IMR-90 (cell line): ENCODE results near the gene KRT77. TPM values are rescaled to one million over a fixed set of nuclear protein-coding genes. Genes with fewer than 3 reads are reported as not detected.

Experiments
- ATAC-seq: fragments of 200-7000 bp; cut with Tn5 transposase; 2 replicates; pipeline ENCODE4 v1.9.1; 2020; ENCODE audit warnings: low read depth, mild to moderate bottlenecking, moderate library complexity
- BruUV-seq: library from RNA; stranded (reverse); fragments of 400-500 nt; replicated peaks from 2 replicates; lab custom pipeline; 2021; lab: Mats Ljungman, UMichigan
- CTCF ChIA-PET: fragments of 300-600 bp; formaldehyde crosslinking; extraction: SDS; loops from one replicate; lab custom pipeline; 2021; ENCODE audit warnings: antibody characterized with exemption; lab: Yijun Ruan, JAX
- POLR2A ChIA-PET: fragments of 300-600 bp; sonication (Branson Sonifier 250); formaldehyde crosslinking; loops from one replicate; lab custom pipeline; 2022; ENCODE audit warnings: antibody characterized with exemption; ENCODE audit not compliant: unreplicated experiment; lab: Charles Lee
- DNase-seq: peaks from one replicate; pipeline ENCODE4 v3.0.0; 2013
- H2AFZ ChIP-seq: replicated peaks from 2 replicates; pipeline ENCODE3; 2013; ENCODE audit warnings: low read length, mild to moderate bottlenecking; ENCODE audit not compliant: poor library complexity
- H2AK5ac ChIP-seq: 2 replicates; pipeline ENCODE4 v1.6.1; 2013; ENCODE audit warnings: low read depth, low read length, inconsistent platforms
- H2AK9ac ChIP-seq: replicated peaks from 2 replicates; pipeline ENCODE3; 2013; ENCODE audit warnings: mild to moderate bottlenecking, low read depth, low read length, moderate library complexity; ENCODE audit not compliant: poor library complexity
- H2BK120ac ChIP-seq: 2 replicates; pipeline ENCODE4 v1.6.1; 2013; ENCODE audit warnings: low read depth, low read length, inconsistent platforms
- H2BK15ac ChIP-seq: 3 replicates; pipeline ENCODE4 v1.6.1; 2013; ENCODE audit warnings: low read depth, low read length, inconsistent platforms
- H2BK20ac ChIP-seq: 2 replicates; pipeline ENCODE4 v1.6.1; 2013; ENCODE audit warnings: low read depth, mild to moderate bottlenecking, inconsistent platforms, low read length, moderate library complexity
- H2BK5ac ChIP-seq: 2 replicates; pipeline ENCODE4 v1.6.1; 2013; ENCODE audit warnings: mild to moderate bottlenecking, low read depth, low read length, inconsistent platforms; ENCODE audit not compliant: poor library complexity, severe bottlenecking
- H3K14ac ChIP-seq: replicated peaks from 2 replicates; pipeline ENCODE4 v1.6.1; 2013; ENCODE audit warnings: low read depth, low read length, inconsistent platforms
- H3K18ac ChIP-seq: 2 replicates; pipeline ENCODE4 v1.6.1; 2013; ENCODE audit warnings: low read depth, low read length, control low read depth
- H3K23ac ChIP-seq: 2 replicates; pipeline ENCODE4 v1.6.1; 2013; ENCODE audit warnings: low read depth, low read length, inconsistent platforms
- H3K27ac ChIP-seq: 2 replicates; pipeline ENCODE4 v1.5.1; 2013; ENCODE audit warnings: mild to moderate bottlenecking, control low read depth, low read length; ENCODE audit not compliant: insufficient read depth
- H3K27me3 ChIP-seq: 2 replicates; pipeline ENCODE4 v1.6.1; 2013; ENCODE audit warnings: low read length; ENCODE audit not compliant: control insufficient read depth, insufficient read depth
- H3K36me3 ChIP-seq: 2 replicates; pipeline ENCODE4 v1.6.1; 2013; ENCODE audit warnings: low read length, mixed read lengths; ENCODE audit not compliant: control insufficient read depth, insufficient read depth
- H3K4ac ChIP-seq: 2 replicates; pipeline ENCODE4 v1.6.1; 2013; ENCODE audit warnings: low read depth, low read length, inconsistent platforms
- H3K4me1 ChIP-seq: 2 replicates; pipeline ENCODE4 v1.6.1; 2013; ENCODE audit warnings: low read length, mixed read lengths; ENCODE audit not compliant: control insufficient read depth, insufficient read depth
- H3K4me2 ChIP-seq: 2 replicates; pipeline ENCODE4 v1.6.1; 2013; ENCODE audit warnings: low read depth, mild to moderate bottlenecking, control low read depth, low read length, moderate library complexity
- H3K4me3 ChIP-seq: 2 replicates; pipeline ENCODE4 v1.5.1; 2013; ENCODE audit warnings: low read depth, mild to moderate bottlenecking, control low read depth, low read length, moderate library complexity; ENCODE audit not compliant: insufficient read depth
- H3K56ac ChIP-seq: 2 replicates; pipeline ENCODE4 v1.6.1; 2013; ENCODE audit warnings: low read length, inconsistent platforms; ENCODE audit not compliant: insufficient read depth; ENCODE audit errors: extremely low read depth
- H3K79me1 ChIP-seq, 2 experiments: 2 replicates each; pipeline ENCODE4 v1.6.1; 2013; ENCODE audit warnings: low read length in 2 of 2, inconsistent platforms in 1 of 2, low read depth in 1 of 2
- H3K9ac ChIP-seq: 2 replicates; pipeline ENCODE4 v1.6.1; 2013; ENCODE audit warnings: low read depth, low read length, control low read depth
- H3K9me1 ChIP-seq: 2 replicates; pipeline ENCODE4 v1.6.1; 2013; ENCODE audit warnings: low read length, inconsistent platforms; ENCODE audit not compliant: insufficient read depth
- H3K9me3 ChIP-seq: 2 replicates; pipeline ENCODE4 v1.6.1; 2013; ENCODE audit warnings: low read length; ENCODE audit not compliant: control insufficient read depth, insufficient read depth
- H4K20me1 ChIP-seq: 2 replicates; pipeline ENCODE4 v1.6.1; 2013; ENCODE audit warnings: low read length, inconsistent platforms; ENCODE audit not compliant: insufficient read depth
- H4K5ac ChIP-seq: 2 replicates; pipeline ENCODE4 v1.6.1; 2013; ENCODE audit warnings: mild to moderate bottlenecking, low read depth, low read length, control low read depth
- H4K8ac ChIP-seq, 2 experiments: 2 replicates each; pipeline ENCODE4 v1.6.1; 2013; ENCODE audit warnings: low read depth in 2 of 2, low read length in 2 of 2, control low read depth in 1 of 2, inconsistent platforms in 1 of 2
- H4K91ac ChIP-seq: 2 replicates; pipeline ENCODE4 v1.6.1; 2013; ENCODE audit warnings: low read depth, low read length, inconsistent platforms; ENCODE audit not compliant: insufficient read depth
- CEBPB ChIP-seq: IDR thresholded peaks from 2 replicates; pipeline ENCODE4 v1.6.1; 2012; ENCODE audit warnings: low read depth, low read length, improper control_type of control experiment
- CHD1 ChIP-seq: IDR thresholded peaks from 2 replicates; pipeline ENCODE4 v1.6.1; 2012; ENCODE audit warnings: low read depth, low read length, improper control_type of control experiment
- CTCF ChIP-seq: conservative IDR thresholded peaks from 2 replicates; pipeline ENCODE4 v1.5.1; 2012; ENCODE audit warnings: mild to moderate bottlenecking, low read depth, low read length, improper control_type of control experiment
- ELK1 ChIP-seq: fragments of 150-350 bp; IDR thresholded peaks from 2 replicates; pipeline ENCODE4 v1.6.1; 2016; ENCODE audit warnings: low read depth, mild to moderate bottlenecking, low read length, moderate library complexity, borderline replicate concordance
- MAFK ChIP-seq: IDR thresholded peaks from 2 replicates; pipeline ENCODE4 v1.6.1; 2012; ENCODE audit warnings: low read depth, low read length, improper control_type of control experiment
- MXI1 ChIP-seq: IDR thresholded peaks from 2 replicates; pipeline ENCODE4 v1.6.1; 2012; ENCODE audit warnings: low read depth, mild to moderate bottlenecking, low read length, moderate library complexity, borderline replicate concordance
- POLR2A ChIP-seq: IDR thresholded peaks from 2 replicates; pipeline ENCODE4 v1.6.1; 2012; ENCODE audit warnings: mild to moderate bottlenecking, low read depth, low read length
- RAD21 ChIP-seq: IDR thresholded peaks from 2 replicates; pipeline ENCODE4 v1.6.1; 2012; ENCODE audit warnings: low read length, improper control_type of control experiment
- RCOR1 ChIP-seq: IDR thresholded peaks from 2 replicates; pipeline ENCODE4 v1.6.1; 2012; ENCODE audit warnings: mild to moderate bottlenecking, low read length, improper control_type of control experiment; ENCODE audit not compliant: insufficient replicate concordance
- WGBS, 2 experiments: methylation state at CpG; one replicate each; pipeline versions ENCODE4 v1.1.5 to v1.1.7; 2013; ENCODE audit warnings: missing lambda C conversion rate in 2 of 2; ENCODE audit not compliant: insufficient read length in 1 of 2; ENCODE audit errors: extremely low coverage in 2 of 2; 5-methylcytosine and 5-hydroxymethylcytosine counted together
- dilution Hi-C: fragments of 300-500 bp; cut with HindIII; formaldehyde crosslinking; loops from one replicate; pipeline ENCODE4 v1.14.3; 2018; ENCODE audit warnings: low sequenced_read_pairs; ENCODE audit not compliant: unreplicated experiment
- in situ Hi-C: fragments of 300-500 bp; cut with MboI; formaldehyde crosslinking; loops from 3 replicates; pipeline ENCODE4 v1.14.3; 2019; ENCODE audit warnings: low sequenced_read_pairs, inconsistent platforms, mixed read lengths
- intact Hi-C: fragments of 100-400 bp; cut with micrococcal nuclease; formaldehyde crosslinking; loops from 2 replicates; pipeline ENCODE4 v1.10.0; 2022
- polyA plus RNA-seq, 3 experiments: library from polyadenylated mRNA; depleted of rRNA; stranded (reverse); fragments of >200 nt; gene quantifications; 2 replicates each; pipeline ENCODE4 v1.2.3, GENCODE V29; 2012; ENCODE audit warnings: low replicate concordance in 1 of 3
- total RNA-seq: library from RNA; depleted of rRNA; stranded (reverse); fragments of >200 nt; gene quantifications from 2 replicates; pipeline ENCODE4 v1.2.3, GENCODE V29; 2012
- TF ChIP-seq, protein P1 (sequence below): fragments of 150-350 bp; IDR thresholded peaks from 2 replicates; pipeline ENCODE4 v1.6.1; 2017; ENCODE audit warnings: mild to moderate bottlenecking, antibody characterized with exemption, low read length, low read depth

KRT77 gene
- total and polyA plus RNA-seq, 2 of the 4 experiments (the other 2 are of a cell fraction), result not detected

GRCh38 chr12:52655720-52656124 is 47.6 kb downstream of the KRT77 start:
- H2BK5ac ChIP-seq, result no peak overlapping the region
- H2AFZ ChIP-seq, result no peak overlapping the region
- H3K4me2 ChIP-seq, result no peak overlapping the region
- ChIA-PET CTCF (no interaction called here), POLR2A (no interaction called here)
- H3K18ac ChIP-seq, result no peak overlapping the region
- no peak overlapping the region for H3K14ac ChIP-seq
- in situ Hi-C loops (no loop called here), dilution Hi-C loops (no loop called here), intact Hi-C loops (no loop called here)
- ATAC-seq, result no peak
- H4K91ac ChIP-seq, result no peak overlapping the region
- no peaks in the 10 kb centered on the region for H3K9me3 ChIP-seq
- no peak overlapping the region for H3K4ac ChIP-seq
- H3K27ac ChIP-seq, result no peak overlapping the region
- no peaks in the 10 kb centered on the region for H3K4me1 ChIP-seq
- H2BK20ac ChIP-seq, result no peak overlapping the region
- H2BK15ac ChIP-seq, result no peak overlapping the region
- H4K5ac ChIP-seq, result no peak overlapping the region
- H2AK9ac ChIP-seq, result no peak overlapping the region
- no peak overlapping the region for H3K9ac ChIP-seq
- no peaks in the 10 kb centered on the region for H4K20me1 ChIP-seq
- no peaks in the 10 kb centered on the region for H3K9me1 ChIP-seq
- H2BK120ac ChIP-seq, result no peak overlapping the region
- H4K8ac ChIP-seq, result no peak overlapping the region
- no peak overlapping the region for H3K23ac ChIP-seq
- H3K79me1 ChIP-seq, result no peaks in the 10 kb centered on the region
- H3K27me3 ChIP-seq, result peaks cover 16% of the 10 kb centered on the region
- no peak for TF ChIP-seq POLR2A
- no peak for TF ChIP-seq CHD1
- TF ChIP-seq CTCF, result no peak
- TF ChIP-seq MAFK, result no peak
- TF ChIP-seq RAD21, result no peak
- no peak for TF ChIP-seq ELK1
- no peak for TF ChIP-seq RCOR1
- TF ChIP-seq MXI1, result no peak
- TF ChIP-seq, protein P1, sequence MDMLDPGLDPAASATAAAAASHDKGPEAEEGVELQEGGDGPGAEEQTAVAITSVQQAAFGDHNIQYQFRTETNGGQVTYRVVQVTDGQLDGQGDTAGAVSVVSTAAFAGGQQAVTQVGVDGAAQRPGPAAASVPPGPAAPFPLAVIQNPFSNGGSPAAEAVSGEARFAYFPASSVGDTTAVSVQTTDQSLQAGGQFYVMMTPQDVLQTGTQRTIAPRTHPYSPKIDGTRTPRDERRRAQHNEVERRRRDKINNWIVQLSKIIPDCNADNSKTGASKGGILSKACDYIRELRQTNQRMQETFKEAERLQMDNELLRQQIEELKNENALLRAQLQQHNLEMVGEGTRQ, result no peak
- no peak for TF ChIP-seq CEBPB
- no TSS peak for BruUV-seq
- no peak overlapping the region for H3K56ac ChIP-seq
- 12% methylated on average over 3 of the region's 8 CpGs; no CpG with 5 or more reads in 1 of the 2 experiments for WGBS, 2 experiments
- H3K36me3 ChIP-seq, result no peaks in the 10 kb centered on the region
- H3K4me3 ChIP-seq, result no peak overlapping the region
- DNase-seq, result no peak
- no peak overlapping the region for H2AK5ac ChIP-seq
